Spleen (tissue), 11 donors: Measurements from ENCODE around the gene TMEM141. TPM values are rescaled to one million over a fixed set of nuclear protein-coding genes. Genes with fewer than 3 reads are reported as not detected.
"Not testable (repeated sequence)": the region's sequence is repeated elsewhere in the genome, so short reads cannot be mapped to it uniquely, and the experiment has no call there.

Source experiments
- DNase-seq: peaks from one replicate; pipeline ENCODE4 v3.0.0-alpha.2; 2020
- H3K27ac ChIP-seq, 8 donors: fragments of 200-600 bp; sonication (generic) in 7 of 8; 1 replicate in 4 of 8; 2 replicates in 4 of 8; pipeline versions ENCODE4 v1.5.0 to v1.8.0; 2016 to 2021; ENCODE audit warnings: inconsistent platforms in 4 of 8, mild to moderate bottlenecking in 4 of 8, moderate library complexity in 1 of 8
- H3K27me3 ChIP-seq, 7 donors: fragments of 200-600 bp; sonication (generic) in 6 of 7; replicated peaks in 1 of 7; 1 replicate in 4 of 7; 2 replicates in 3 of 7; pipeline versions ENCODE4 v1.5.0 to v1.8.0; 2016 to 2021; ENCODE audit warnings: inconsistent platforms in 3 of 7, mild to moderate bottlenecking in 1 of 7
- H3K36me3 ChIP-seq, 6 donors: fragments of 200-600 bp; sonication (generic) in 5 of 6; 1 replicate in 4 of 6; 2 replicates in 2 of 6; pipeline versions ENCODE4 v1.5.0 to v1.8.0; 2016 to 2021; ENCODE audit warnings: inconsistent platforms in 2 of 6
- H3K4me1 ChIP-seq, 6 donors: fragments of 200-600 bp; sonication (generic) in 5 of 6; 1 replicate in 3 of 6; 2 replicates in 3 of 6; pipeline versions ENCODE4 v1.5.0 to v1.8.0; 2016 to 2021; ENCODE audit warnings: inconsistent platforms in 3 of 6
- H3K4me3 ChIP-seq, 8 donors: fragments of 200-600 bp; sonication (generic) in 7 of 8; 1 replicate in 4 of 8; 2 replicates in 4 of 8; pipeline versions ENCODE4 v1.5.0 to v1.8.0; 2016 to 2021; ENCODE audit warnings: inconsistent platforms in 4 of 8, mild to moderate bottlenecking in 4 of 8, moderate library complexity in 2 of 8
- H3K9me3 ChIP-seq, 8 donors: fragments of 200-600 bp; sonication (generic) in 7 of 8; 1 replicate in 4 of 8; 2 replicates in 4 of 8; pipeline versions ENCODE4 v1.5.0 to v1.8.0; 2016 to 2021; ENCODE audit warnings: inconsistent platforms in 4 of 8
- POLR2A ChIP-seq, 3 donors: fragments of 450-650 bp; IDR thresholded peaks; one replicate each; pipeline ENCODE4 v1.5.1; 2017; ENCODE audit warnings: antibody characterized with exemption in 3 of 3, mild to moderate bottlenecking in 1 of 3
- POLR2AphosphoS5 ChIP-seq, 3 donors: sonication (generic); formaldehyde crosslinking; IDR thresholded peaks; one replicate each; pipeline ENCODE4 v1.5.1; 2017; ENCODE audit warnings: antibody characterized with exemption in 3 of 3
- WGBS, 5 donors: extraction: QIAGEN DNeasy Blood & Tissue Kit in 3 of 5; methylation state at CpG; one replicate each; pipeline versions ENCODE4 v1.1.5 to v1.1.7; 2013 to 2018; 5-methylcytosine and 5-hydroxymethylcytosine counted together
- intact Hi-C: fragments of 100-400 bp; cut with DNase I; formaldehyde crosslinking; loops from one replicate; pipeline ENCODE4 v1.15.0; 2023; ENCODE audit warnings: low total_unique reads
- polyA plus RNA-seq, 3 donors: library from polyadenylated mRNA; stranded (reverse); fragments of 200-250 nt; gene quantifications; one replicate each; pipeline ENCODE4 v1.2.1, GENCODE V29; 2013
- total RNA-seq, 7 donors: library from RNA; depleted of rRNA in 3 of 7; stranded (reverse); fragments of >200 nt in 3 of 7; fragmentation: NEBNext Ultra II Directional in 4 of 7; extraction: Animal tissue kit (Norgen Biotek cat#: 25700) in 4 of 7; gene quantifications; one replicate each; pipeline versions ENCODE4 v1.1.0 to v1.2.1, GENCODE V29; 2016 to 2021
- TF ChIP-seq, protein P1 (sequence below), 11 experiments: fragments of 200-600 bp in 7 of 11; fragments of 450-650 bp in 4 of 11; sonication (generic) in 4 of 11; IDR thresholded peaks in 8 of 11; conservative IDR thresholded peaks in 3 of 11; 1 replicate in 7 of 11; 2 replicates in 4 of 11; pipeline versions ENCODE4 v1.4.0 to v1.8.0; 2016 to 2021; ENCODE audit warnings: antibody characterized with exemption in 11 of 11, inconsistent platforms in 4 of 11, mild to moderate bottlenecking in 1 of 11
- donor health status: healthy with polysubstance abuse.
- donor health status: DM: no; HTN: no; CAD: no; lungs with moderate emphysema.
- donor health status: DM: no; HTN: no; CAD: no.
- donor health status: Bipolar disorder and iron deficiency.
- donor health status: healthy.
- donor health status: DM: no; HTN: no; CAD: no.
- donor health status: DM: yes; HTN: yes; CAD: no.

The TMEM141 gene
- total and polyA plus RNA-seq, 10 donors = 32.1 to 92.8 (median 45.7) TPM

GRCh38 chr9:136787690-136788400 is 3.3 kb upstream of the TMEM141 start:
- Histone ChIP-seq H3K9me3 (no peaks in the 10 kb centered on the region), H3K27me3 (no peaks in the 10 kb centered on the region), H3K36me3 (peaks cover 0 to 6% (median 2%) of the 10 kb centered on the region in 6 donors), H3K4me3 (no peak overlapping the region), H3K27ac (no peak overlapping the region), H3K4me1 (peaks cover 13 to 50% (median 29%) of the 10 kb centered on the region in 6 donors)
- WGBS, 5 donors = 19 to 24% (median 21%) methylated on average over 21 of the region's 21 CpGs
- peak; percentile 89 for DNase-seq
- TF ChIP-seq POLR2A (IDR thresholded peaks at IDR 0.05) = no peak
- TF ChIP-seq, protein P1, sequence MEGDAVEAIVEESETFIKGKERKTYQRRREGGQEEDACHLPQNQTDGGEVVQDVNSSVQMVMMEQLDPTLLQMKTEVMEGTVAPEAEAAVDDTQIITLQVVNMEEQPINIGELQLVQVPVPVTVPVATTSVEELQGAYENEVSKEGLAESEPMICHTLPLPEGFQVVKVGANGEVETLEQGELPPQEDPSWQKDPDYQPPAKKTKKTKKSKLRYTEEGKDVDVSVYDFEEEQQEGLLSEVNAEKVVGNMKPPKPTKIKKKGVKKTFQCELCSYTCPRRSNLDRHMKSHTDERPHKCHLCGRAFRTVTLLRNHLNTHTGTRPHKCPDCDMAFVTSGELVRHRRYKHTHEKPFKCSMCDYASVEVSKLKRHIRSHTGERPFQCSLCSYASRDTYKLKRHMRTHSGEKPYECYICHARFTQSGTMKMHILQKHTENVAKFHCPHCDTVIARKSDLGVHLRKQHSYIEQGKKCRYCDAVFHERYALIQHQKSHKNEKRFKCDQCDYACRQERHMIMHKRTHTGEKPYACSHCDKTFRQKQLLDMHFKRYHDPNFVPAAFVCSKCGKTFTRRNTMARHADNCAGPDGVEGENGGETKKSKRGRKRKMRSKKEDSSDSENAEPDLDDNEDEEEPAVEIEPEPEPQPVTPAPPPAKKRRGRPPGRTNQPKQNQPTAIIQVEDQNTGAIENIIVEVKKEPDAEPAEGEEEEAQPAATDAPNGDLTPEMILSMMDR (IDR thresholded peaks at IDR 0.05 in 8 of 11, conservative IDR thresholded peaks at IDR 0.05 in 3 of 11) = peak; percentile 65 to 87 (median 80)
- peak in 1 of 3 donors; percentile 47 for TF ChIP-seq POLR2AphosphoS5 (IDR thresholded peaks at IDR 0.05)
- intact Hi-C loops = loop anchor here (5.0 to 10.0 kb wide), 2 partner anchors 249 to 277 kb away; no protein-coding TSS in a partner anchor

DNA sequence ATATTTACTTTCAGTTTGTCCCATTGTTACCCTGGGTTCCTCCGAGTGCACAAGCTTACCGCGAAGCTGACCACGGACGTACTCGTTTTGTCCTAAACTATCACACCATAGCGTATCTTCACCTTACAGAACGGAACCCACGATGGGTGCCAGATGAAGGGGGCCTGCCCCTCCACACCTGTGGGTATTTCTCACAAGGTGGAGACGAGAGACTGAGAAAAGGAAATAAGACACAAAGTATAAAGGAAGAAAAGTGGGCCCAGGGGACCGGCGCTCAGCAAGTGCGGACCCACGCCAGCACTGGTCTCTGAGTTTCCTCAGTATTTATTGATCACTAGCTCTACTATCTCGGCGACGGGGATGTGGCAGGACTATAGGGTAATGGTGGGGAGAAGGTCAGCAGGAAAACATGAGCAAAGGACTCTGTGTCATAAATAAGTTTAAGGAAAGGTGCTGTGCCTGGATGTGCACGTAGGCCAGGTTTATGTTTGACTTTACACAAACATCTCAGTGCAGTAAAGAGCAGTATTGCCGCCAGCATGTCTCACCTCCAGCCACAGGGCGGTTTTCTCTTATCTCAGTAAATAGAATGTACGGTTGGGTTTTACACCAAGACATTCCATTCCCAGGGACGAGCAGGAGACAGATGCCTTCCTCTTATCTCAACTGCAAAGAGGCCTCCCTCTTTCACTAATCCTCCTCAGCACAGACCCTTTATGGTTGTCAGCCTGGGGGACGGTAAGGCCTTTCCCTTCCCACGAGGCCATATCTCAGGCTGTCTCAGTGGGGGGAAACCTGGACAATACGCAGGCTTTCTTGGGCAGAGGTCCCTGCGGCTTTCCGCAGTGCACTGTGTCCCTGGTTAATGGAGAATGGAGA is 2.3 kb upstream of the TMEM141 start:
- DNase-seq, H3K4me3 ChIP-seq, H3K9me3 ChIP-seq, H3K27me3 ChIP-seq: not testable (repeated sequence)
- Histone ChIP-seq H3K36me3 (peaks cover 0 to 16% (median 4%) of the 10 kb centered on the region in 6 donors), H3K4me1 (peaks cover 13 to 61% (median 33%) of the 10 kb centered on the region in 6 donors), H3K27ac (peak overlapping the region in 3 of 8 donors; percentile 8 to 96 (median 29))
- intact Hi-C loops = loop anchor here (5.0 to 10.0 kb wide), 2 partner anchors 248 to 276 kb away; no protein-coding TSS in a partner anchor
- WGBS, 5 donors = 79 to 81% (median 80%) methylated on average over 27 of the region's 27 CpGs

- Histone ChIP-seq H3K36me3 (peaks cover 0 to 23% (median 4%) of the 10 kb centered on the region in 6 donors), H3K4me3 (no peak overlapping the region), H3K27ac (peak overlapping the region in 3 of 8 donors; percentile 8 to 97 (median 96)), H3K27me3 (no peaks in the 10 kb centered on the region), H3K9me3 (no peaks in the 10 kb centered on the region), H3K4me1 (peaks cover 13 to 58% (median 33%) of the 10 kb centered on the region in 6 donors)
- TF ChIP-seq, protein P1 (IDR thresholded peaks at IDR 0.05 in 8 of 11, conservative IDR thresholded peaks at IDR 0.05 in 3 of 11) = no peak
- TF ChIP-seq POLR2A (IDR thresholded peaks at IDR 0.05) (no peak), POLR2AphosphoS5 (IDR thresholded peaks at IDR 0.05) (no peak)
- DNase-seq = no peak
- WGBS, 5 donors = 81 to 97% (median 82%) methylated on average over 3 of the region's 3 CpGs
- intact Hi-C loops = loop anchor here (5.0 to 10.0 kb wide), 2 partner anchors 248 to 275 kb away; no protein-coding TSS in a partner anchor
Measured at GRCh38 chr9:136789523-136789937, 1.6 kb upstream of the TMEM141 start.

DNA sequence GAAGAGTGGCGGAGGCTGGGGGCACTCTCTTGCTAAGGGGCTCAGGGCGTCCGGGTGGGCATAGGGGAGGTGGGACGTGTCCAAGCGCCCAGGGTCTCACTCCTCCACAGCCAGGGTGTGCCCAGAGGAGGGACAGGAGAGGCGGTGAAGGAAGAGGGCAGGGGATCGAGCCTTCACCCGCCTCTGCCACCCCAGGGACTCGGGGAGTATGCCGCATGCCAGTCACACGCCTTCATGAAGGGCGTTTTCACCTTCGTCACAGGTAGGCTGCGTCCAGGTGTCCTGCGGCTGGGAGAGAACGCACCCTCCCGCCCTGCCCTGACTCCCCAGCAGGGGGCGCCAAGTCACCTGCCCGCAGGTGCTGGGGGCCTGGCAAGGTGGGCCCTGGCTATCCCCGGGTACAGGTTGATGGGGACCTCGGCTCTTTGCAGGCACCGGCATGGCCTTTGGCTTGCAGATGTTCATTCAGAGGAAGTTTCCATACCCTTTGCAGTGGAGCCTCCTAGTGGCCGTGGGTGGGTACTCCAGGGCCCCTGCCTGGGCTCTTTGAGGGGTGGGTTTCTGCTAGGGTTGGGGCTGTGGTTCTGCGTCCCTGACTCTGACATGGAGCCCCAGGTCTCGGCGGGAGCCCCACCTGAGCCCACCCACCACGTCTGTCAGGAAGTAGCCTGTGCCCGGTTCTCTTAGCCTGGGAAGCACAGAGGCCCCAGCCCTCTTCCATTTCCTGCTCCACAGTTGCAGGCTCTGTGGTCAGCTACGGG is 552 bp downstream of the TMEM141 start:
- peak overlapping the region; percentile 80 to 98 (median 96) for H3K27ac ChIP-seq
- H3K4me3 ChIP-seq = peak overlapping the region; percentile 37 to 83 (median 58)
- TF ChIP-seq, protein P1 (IDR thresholded peaks at IDR 0.05 in 8 of 11, conservative IDR thresholded peaks at IDR 0.05 in 3 of 11) = peak; percentile 64 to 91 (median 86)
- no peak for TF ChIP-seq POLR2A (IDR thresholded peaks at IDR 0.05)
- TF ChIP-seq POLR2AphosphoS5 (IDR thresholded peaks at IDR 0.05) = no peak
- WGBS, 5 donors = 0 to 2% (median 1%) methylated on average over 9 to 29 of the region's 29 CpGs
- peaks cover 0 to 26% (median 4%) of the 10 kb centered on the region in 6 donors for H3K36me3 ChIP-seq
- H3K4me1 ChIP-seq = peaks cover 13 to 76% (median 37%) of the 10 kb centered on the region in 6 donors
- peaks cover 0 to 9% (median 0%) of the 10 kb centered on the region in 7 donors for H3K27me3 ChIP-seq
- peak; percentile 93 for DNase-seq
- H3K9me3 ChIP-seq = no peaks in the 10 kb centered on the region
- intact Hi-C loops = no loop called here
